NT2/D1 (cell line): ENCODE data around the gene PIP4K2C.
"Not testable (repeated sequence)": the region's sequence is repeated elsewhere in the genome, so short reads cannot be mapped to it uniquely, and the experiment has no call there.

ENCODE experiments used
- DNase-seq: peaks from one replicate; pipeline ENCODE4 v3.0.0-alpha.2; 2011; ENCODE audit warnings: low read depth, low spot score
- H3K27me3 ChIP-seq: 2 replicates; pipeline ENCODE4 v1.6.0; 2011; ENCODE audit warnings: mild to moderate bottlenecking; ENCODE audit not compliant: insufficient read length, insufficient read depth
- H3K36me3 ChIP-seq: 2 replicates; pipeline ENCODE4 v1.6.1; 2011; ENCODE audit warnings: mild to moderate bottlenecking, low read length, mixed read lengths; ENCODE audit not compliant: insufficient read depth, insufficient read length
- H3K4me1 ChIP-seq: 2 replicates; pipeline ENCODE4 v1.5.1; 2011; ENCODE audit not compliant: insufficient read depth, insufficient read length
- H3K4me3 ChIP-seq: 2 replicates; pipeline ENCODE4 v1.5.1; 2011; ENCODE audit warnings: low read depth; ENCODE audit not compliant: insufficient read length
- H3K9ac ChIP-seq: 2 replicates; pipeline ENCODE4 v1.6.0; 2011; ENCODE audit warnings: low read depth; ENCODE audit not compliant: insufficient read length
- H3K9me3 ChIP-seq: 2 replicates; pipeline ENCODE4 v1.5.1; 2011; ENCODE audit warnings: mild to moderate bottlenecking, low read length; ENCODE audit not compliant: insufficient read depth
- SUZ12 ChIP-seq: IDR thresholded peaks from 2 replicates; pipeline ENCODE4 v1.6.1; 2011; ENCODE audit not compliant: insufficient read length, insufficient read depth; ENCODE audit errors: extremely low read depth
- YY1 ChIP-seq: IDR thresholded peaks from 2 replicates; pipeline ENCODE4 v1.6.1; 2011; ENCODE audit not compliant: insufficient read length, insufficient read depth
- ZNF274 ChIP-seq: IDR thresholded peaks from 2 replicates; pipeline ENCODE4 v1.6.1; 2011; ENCODE audit warnings: mild to moderate bottlenecking, low read depth, low read length

Gene PIP4K2C

GRCh38 chr12:57637364-57637763, 46.4 kb downstream of the PIP4K2C start:
- TF ChIP-seq ZNF274 (no peak), SUZ12 (no peak), YY1 (no peak)
- H3K9ac ChIP-seq = no peak overlapping the region
- no peak for DNase-seq
- H3K27me3 ChIP-seq = peaks cover 11% of the 10 kb centered on the region
- no peaks in the 10 kb centered on the region for H3K36me3 ChIP-seq
- peaks cover 2% of the 10 kb centered on the region for H3K4me1 ChIP-seq
- peaks cover 12% of the 10 kb centered on the region; the same call in 1 of the 2 replicates for H3K9me3 ChIP-seq
- H3K4me3 ChIP-seq = no peak overlapping the region

GRCh38 chr12:57638096-57638495, 47.1 kb downstream of the PIP4K2C start:
- no peak for DNase-seq
- H3K9ac ChIP-seq = no peak overlapping the region
- H3K4me3 ChIP-seq = no peak overlapping the region
- peaks cover 10% of the 10 kb centered on the region for H3K27me3 ChIP-seq
- no peaks in the 10 kb centered on the region for H3K36me3 ChIP-seq
- H3K9me3 ChIP-seq = peaks cover 18% of the 10 kb centered on the region; the same call in 1 of the 2 replicates
- H3K4me1 ChIP-seq = peaks cover 2% of the 10 kb centered on the region
- no peak for TF ChIP-seq SUZ12
- TF ChIP-seq ZNF274 = no peak
- no peak for TF ChIP-seq YY1

GRCh38 chr12:57640175-57641042, 49.4 kb downstream of the PIP4K2C start:
- peaks cover 2% of the 10 kb centered on the region for H3K4me1 ChIP-seq
- peaks cover 39% of the 10 kb centered on the region for H3K9me3 ChIP-seq

GRCh38 chr12:57641699-57642442, 50.9 kb downstream of the PIP4K2C start:
- no peak for TF ChIP-seq SUZ12
- TF ChIP-seq YY1 = no peak
- no peak for TF ChIP-seq ZNF274
- Histone ChIP-seq H3K4me3 (no peak overlapping the region), H3K4me1 (peaks cover 2% of the 10 kb centered on the region), H3K9me3 (peaks cover 50% of the 10 kb centered on the region), H3K36me3 (no peaks in the 10 kb centered on the region), H3K27me3 (no peaks in the 10 kb centered on the region), H3K9ac (no peak overlapping the region)
- no peak for DNase-seq

More at GRCh38 chr12:57640175-57641042, 49.4 kb downstream of the PIP4K2C start:
- Histone ChIP-seq H3K9ac (no peak overlapping the region), H3K4me3 (no peak overlapping the region), H3K36me3 (no peaks in the 10 kb centered on the region), H3K27me3 (no peaks in the 10 kb centered on the region)
- no peak for TF ChIP-seq ZNF274
- no peak for TF ChIP-seq SUZ12
- no peak for TF ChIP-seq YY1
- DNase-seq = no peak

- H3K9me3 ChIP-seq = peaks cover 50% of the 10 kb centered on the region
- H3K27me3 ChIP-seq = not testable (repeated sequence)
These were observed 55.1 kb downstream of the PIP4K2C start for GRCh38 chr12:57645990-57646658.

GRCh38 chr12:57646659-57647049, 55.7 kb downstream of the PIP4K2C start:
- H3K4me1 ChIP-seq, H3K4me3 ChIP-seq, H3K36me3 ChIP-seq, H3K27me3 ChIP-seq, DNase-seq, H3K9ac ChIP-seq: not testable (repeated sequence)
- peaks cover 45% of the 10 kb centered on the region for H3K9me3 ChIP-seq

More at GRCh38 chr12:57645990-57646658, 55.1 kb downstream of the PIP4K2C start:
- not testable (repeated sequence) for H3K9ac ChIP-seq, H3K4me1 ChIP-seq, H3K4me3 ChIP-seq, H3K36me3 ChIP-seq
- DNase-seq = peak; percentile 55
